LNCaP clone FGC (cell line): Measurements from ENCODE around the gene LRRC75A.

Source experiments
- DNase-seq: peaks from one replicate; pipeline ENCODE4 v3.0.0-alpha.2; 2011; ENCODE audit warnings: low read depth
- H3K4me3 ChIP-seq: 2 replicates; pipeline ENCODE4 v1.5.1; 2011; ENCODE audit warnings: mild to moderate bottlenecking, low read depth, low read length, control low read depth
- CTCF ChIP-seq: IDR thresholded peaks from 2 replicates; pipeline ENCODE4 v1.5.1; 2012; ENCODE audit warnings: mild to moderate bottlenecking; ENCODE audit not compliant: control insufficient read depth, insufficient read depth; ENCODE audit errors: extremely low read depth

LRRC75A gene

GRCh38 chr17:16467044-16467443 lies 24.9 kb downstream of the LRRC75A start:
- no peak for TF ChIP-seq CTCF
- DNase-seq = no peak
- H3K4me3 ChIP-seq = no peak overlapping the region

GRCh38 chr17:16466407-16466806 lies 25.6 kb downstream of the LRRC75A start:
- no peak for TF ChIP-seq CTCF
- DNase-seq = no peak
- no peak overlapping the region for H3K4me3 ChIP-seq

GRCh38 chr17:16465861-16466338 lies 26.1 kb downstream of the LRRC75A start:
- DNase-seq = no peak
- no peak for TF ChIP-seq CTCF
- H3K4me3 ChIP-seq = no peak overlapping the region

GRCh38 chr17:16465052-16465312 lies 27.0 kb downstream of the LRRC75A start:
- no peak for TF ChIP-seq CTCF
- DNase-seq = no peak
- no peak overlapping the region for H3K4me3 ChIP-seq

- no peak for DNase-seq
- H3K4me3 ChIP-seq = no peak overlapping the region
- no peak for TF ChIP-seq CTCF
These were observed 27.5 kb downstream of the LRRC75A start for GRCh38 chr17:16464303-16465051.

- TF ChIP-seq CTCF = no peak
- H3K4me3 ChIP-seq = no peak overlapping the region
- DNase-seq = no peak
These were observed 28.4 kb downstream of the LRRC75A start for GRCh38 chr17:16463358-16464302.
